H1 (cell line): ENCODE results near the gene LFNG. TPM values are rescaled to one million over a fixed set of nuclear protein-coding genes. Genes with fewer than 3 reads are reported as not detected.

ENCODE experiments used
- CTCF ChIA-PET: fragments of 300-600 bp; sonication (Branson Sonifier 250); formaldehyde crosslinking; loops from one replicate; lab custom pipeline; 2021; ENCODE audit not compliant: partially characterized antibody; lab: Charles Lee
- POLR2A ChIA-PET: fragments of 300-600 bp; sonication (Branson Sonifier 250); formaldehyde crosslinking; loops from one replicate; lab custom pipeline; 2021; ENCODE audit warnings: inconsistent platforms; ENCODE audit not compliant: partially characterized antibody; lab: Charles Lee
- DNase-seq, 2 experiments: peaks; one replicate each; pipeline versions ENCODE4 v3.0.0 to v3.0.0-alpha.2; 2010 to 2022; ENCODE audit warnings: low spot score in 2 of 2, low read depth in 1 of 2, mixed read lengths in 1 of 2
- FAIRE-seq: peaks from 2 replicates; lab custom pipeline; 2011; peaks lifted over from hg19 to GRCh38; lab: Jason Lieb, UNC
- H2AFZ ChIP-seq: 2 replicates; pipeline ENCODE4 v1.8.1; 2012; ENCODE audit warnings: low read length, inconsistent platforms
- H2AK5ac ChIP-seq: 2 replicates; pipeline ENCODE4 v1.6.1; 2013; ENCODE audit warnings: low read depth, low read length
- H2BK120ac ChIP-seq: replicated peaks from 2 replicates; pipeline ENCODE3; 2013; ENCODE audit warnings: low read depth, low read length, inconsistent platforms
- H2BK12ac ChIP-seq: 2 replicates; pipeline ENCODE4 v1.6.1; 2013; ENCODE audit warnings: low read depth, low read length
- H2BK15ac ChIP-seq: 2 replicates; pipeline ENCODE4 v1.6.1; 2013; ENCODE audit warnings: low read length
- H2BK20ac ChIP-seq: 2 replicates; pipeline ENCODE4 v1.6.1; 2013; ENCODE audit warnings: low read length
- H2BK5ac ChIP-seq: 2 replicates; pipeline ENCODE4 v1.6.1; 2013; ENCODE audit warnings: low read depth, low read length
- H3K14ac ChIP-seq: 2 replicates; pipeline ENCODE4 v1.6.1; 2013; ENCODE audit warnings: inconsistent platforms; ENCODE audit not compliant: insufficient read length
- H3K18ac ChIP-seq: 2 replicates; pipeline ENCODE4 v1.6.1; 2013; ENCODE audit warnings: low read length; ENCODE audit errors: extremely low read depth
- H3K23ac ChIP-seq: 2 replicates; pipeline ENCODE4 v1.6.1; 2013; ENCODE audit warnings: inconsistent platforms; ENCODE audit not compliant: insufficient read length
- H3K23me2 ChIP-seq: 2 replicates; pipeline ENCODE4 v1.6.1; 2013; ENCODE audit warnings: low read depth, low read length
- H3K27ac ChIP-seq: 2 replicates; pipeline ENCODE4 v1.6.1; 2011; ENCODE audit warnings: low read depth, low read length, inconsistent platforms
- H3K27me3 ChIP-seq, 4 experiments: replicated peaks in 1 of 4; 1 replicate in 1 of 4; 2 replicates in 3 of 4; pipeline versions ENCODE4 v1.6.1 to v1.8.1; 2011 to 2013; ENCODE audit warnings: low read length in 3 of 4, mild to moderate bottlenecking in 3 of 4, inconsistent platforms in 2 of 4, mixed read lengths in 2 of 4, moderate library complexity in 1 of 4; ENCODE audit not compliant: control insufficient read depth in 3 of 4, insufficient read depth in 3 of 4; ENCODE audit errors: extremely low read depth in 1 of 4
- H3K36me3 ChIP-seq, 4 experiments: 2 replicates each; pipeline versions ENCODE4 v1.6.1 to v1.8.1; 2011 to 2013; ENCODE audit warnings: mild to moderate bottlenecking in 4 of 4, low read length in 3 of 4, moderate library complexity in 2 of 4, control low read depth in 1 of 4, inconsistent platforms in 1 of 4; ENCODE audit not compliant: insufficient read depth in 4 of 4, control insufficient read depth in 2 of 4
- H3K4ac ChIP-seq: replicated peaks from 2 replicates; pipeline ENCODE3; 2013; ENCODE audit warnings: low read length, low read depth, mixed read lengths, inconsistent platforms; ENCODE audit not compliant: insufficient read length
- H3K4me1 ChIP-seq, 4 experiments: replicated peaks in 1 of 4; 1 replicate in 1 of 4; 2 replicates in 3 of 4; pipeline versions ENCODE4 v1.6.1 to v1.8.1; 2011 to 2013; ENCODE audit warnings: low read length in 3 of 4, inconsistent platforms in 2 of 4, mixed read lengths in 1 of 4; ENCODE audit not compliant: insufficient read depth in 4 of 4, control insufficient read depth in 3 of 4
- H3K4me2 ChIP-seq, 2 experiments: 2 replicates each; pipeline versions ENCODE4 v1.6.1 to v1.8.1; 2011 to 2013; ENCODE audit warnings: low read depth in 2 of 2, low read length in 2 of 2, control low read depth in 1 of 2, inconsistent platforms in 1 of 2, mild to moderate bottlenecking in 1 of 2; ENCODE audit not compliant: insufficient read depth in 1 of 2
- H3K4me3 ChIP-seq, 4 experiments: fragments of 200-600, 300-600 bp in 1 of 4; sonication (generic), shearing (Covaris generic), sonication (Bioruptor Twin) in 1 of 4; 2 replicates each; pipeline versions ENCODE4 v1.5.1 to v1.8.1; 2011 to 2016; ENCODE audit warnings: low read length in 4 of 4, low read depth in 3 of 4, control low read depth in 2 of 4, inconsistent platforms in 2 of 4, mild to moderate bottlenecking in 2 of 4, mixed read lengths in 1 of 4, moderate library complexity in 1 of 4; ENCODE audit not compliant: insufficient read depth in 2 of 4; ENCODE audit errors: extremely low read depth in 1 of 4
- H3K56ac ChIP-seq: replicated peaks from 2 replicates; pipeline ENCODE3; 2013; ENCODE audit warnings: low read depth, mild to moderate bottlenecking, mixed read lengths, low read length, inconsistent platforms; ENCODE audit not compliant: insufficient read length
- H3K79me1 ChIP-seq: 2 replicates; pipeline ENCODE4 v1.6.1; 2013; ENCODE audit warnings: low read depth, low read length, control low read depth
- H3K79me2 ChIP-seq, 2 experiments: 2 replicates each; pipeline versions ENCODE4 v1.6.1 to v1.8.1; 2012 to 2013; ENCODE audit warnings: low read length in 2 of 2, mild to moderate bottlenecking in 2 of 2, inconsistent platforms in 1 of 2; ENCODE audit not compliant: insufficient read depth in 2 of 2, control insufficient read depth in 1 of 2
- H3K9ac ChIP-seq, 4 experiments: replicated peaks in 1 of 4; 1 replicate in 1 of 4; 2 replicates in 3 of 4; pipeline versions ENCODE4 v1.6.1 to v1.8.1; 2011 to 2013; ENCODE audit warnings: low read depth in 3 of 4, low read length in 3 of 4, control low read depth in 2 of 4, mild to moderate bottlenecking in 2 of 4, moderate library complexity in 2 of 4, inconsistent platforms in 1 of 4; ENCODE audit errors: extremely low read depth in 1 of 4
- H3K9me3 ChIP-seq, 2 experiments: 2 replicates each; pipeline versions ENCODE4 v1.6.1 to v1.8.1; 2012 to 2013; ENCODE audit warnings: mild to moderate bottlenecking in 2 of 2, moderate library complexity in 2 of 2, control low read depth in 1 of 2, inconsistent platforms in 1 of 2, low read depth in 1 of 2, low read length in 1 of 2, mixed read lengths in 1 of 2; ENCODE audit not compliant: insufficient read depth in 2 of 2
- H4K20me1 ChIP-seq, 2 experiments: replicated peaks in 1 of 2; 2 replicates each; pipeline versions ENCODE3 to v1.8.1; 2011 to 2013; ENCODE audit warnings: inconsistent platforms in 2 of 2, low read length in 2 of 2, mild to moderate bottlenecking in 1 of 2; ENCODE audit not compliant: insufficient read depth in 2 of 2, control insufficient read depth in 1 of 2
- H4K5ac ChIP-seq: 2 replicates; pipeline ENCODE4 v1.6.1; 2013; ENCODE audit warnings: low read length, low read depth, mixed read lengths, inconsistent platforms; ENCODE audit not compliant: insufficient read length
- H4K8ac ChIP-seq: 2 replicates; pipeline ENCODE4 v1.8.0; 2013; ENCODE audit warnings: mild to moderate bottlenecking, moderate library complexity, low read length, inconsistent platforms; ENCODE audit not compliant: insufficient read depth; ENCODE audit errors: extremely low read depth
- H4K91ac ChIP-seq: replicated peaks from 2 replicates; pipeline ENCODE3; 2013; ENCODE audit warnings: low read length, mixed read lengths, inconsistent platforms; ENCODE audit not compliant: insufficient read length
- BCL11A ChIP-seq, 2 experiments: IDR thresholded peaks; one replicate each; pipeline ENCODE4 v1.6.1; 2011; ENCODE audit warnings: low read depth in 2 of 2, low read length in 2 of 2, mild to moderate bottlenecking in 2 of 2
- CHD1 ChIP-seq: IDR thresholded peaks from 2 replicates; pipeline ENCODE4 v1.6.1; 2012; ENCODE audit warnings: low read depth, low read length, improper control_type of control experiment
- CTCF ChIP-seq, 3 experiments: IDR thresholded peaks; 1 replicate in 2 of 3; 2 replicates in 1 of 3; pipeline versions ENCODE4 v1.5.1 to v1.6.1; 2011; ENCODE audit warnings: low read length in 3 of 3, mild to moderate bottlenecking in 3 of 3, inconsistent platforms in 2 of 3, low read depth in 1 of 3, moderate library complexity in 1 of 3; ENCODE audit not compliant: insufficient read depth in 1 of 3; ENCODE audit errors: control extremely low read depth in 1 of 3
- KDM5A ChIP-seq: fragments of 200-600 bp; IDR thresholded peaks from 2 replicates; pipeline ENCODE4 v1.7.1; 2012; ENCODE audit warnings: mild to moderate bottlenecking, low read length, inconsistent platforms, mixed read lengths
- SAP30 ChIP-seq: fragments of 300-600 bp; sonication (generic); IDR thresholded peaks from 2 replicates; pipeline ENCODE4 v1.7.1; 2012; ENCODE audit warnings: low read length, moderate library complexity, mild to moderate bottlenecking, inconsistent platforms; ENCODE audit not compliant: insufficient read depth, insufficient replicate concordance
- SRF ChIP-seq: IDR thresholded peaks from 2 replicates; pipeline ENCODE4 v1.6.1; 2011; ENCODE audit warnings: mild to moderate bottlenecking, low read depth, low read length, moderate library complexity
- SUZ12 ChIP-seq: fragments of 200-600 bp; sonication (generic); IDR thresholded peaks from 2 replicates; pipeline ENCODE4 v1.6.1; 2012; ENCODE audit warnings: mild to moderate bottlenecking, inconsistent platforms, low read length, moderate library complexity, mixed read lengths
- TEAD4 ChIP-seq: IDR thresholded peaks from 2 replicates; pipeline ENCODE4 v1.6.1; 2012; ENCODE audit warnings: low read depth, low read length, inconsistent platforms, mixed read lengths
- WGBS, 2 experiments: shearing (Covaris generic) in 1 of 2; methylation state at CpG; one replicate each; pipeline versions ENCODE4 v1.1.6 to v1.1.7; 2013 to 2015; ENCODE audit warnings: low lambda C conversion rate in 2 of 2, mixed read lengths in 2 of 2, inconsistent platforms in 1 of 2, low coverage in 1 of 2, missing lambda C conversion rate in 1 of 2; ENCODE audit not compliant: insufficient replicate concordance in 2 of 2, insufficient coverage in 1 of 2, insufficient read length in 1 of 2; ENCODE audit errors: extremely low coverage in 1 of 2, missing lambda C conversion rate in 1 of 2; 5-methylcytosine and 5-hydroxymethylcytosine counted together
- polyA plus RNA-seq, 7 experiments: library from polyadenylated mRNA; depleted of rRNA in 3 of 7; stranded (reverse) in 5 of 7; unstranded in 2 of 7; fragments of >200 nt in 5 of 7; fragments of 200-250 nt in 2 of 7; gene quantifications; 1 replicate in 5 of 7; 2 replicates in 1 of 7; 4 replicates in 1 of 7; pipeline versions ENCODE4 v1.2.1 to v1.2.3, GENCODE V29; 2011 to 2013; ENCODE audit warnings: missing spikeins in 2 of 7, mixed read lengths in 2 of 7
- total RNA-seq: library from RNA; stranded (reverse); fragmentation: NEBNext Ultra II Directional; extraction: Animal tissue kit (Norgen Biotek cat#: 25700); gene quantifications from 2 replicates; pipeline ENCODE4 v1.2.1, GENCODE V29; 2021

The LFNG gene
- total and polyA plus RNA-seq, 2 of the 8 experiments (the other 6 are each of a cell fraction or from before 2014, with no cell fraction given), result 31.6 to 35.6 TPM

- ChIA-PET CTCF (interaction anchor here (0.9 kb wide), 1 partner anchor 63 kb away, joined by 3 read pairs; no protein-coding TSS in a partner anchor), POLR2A (interaction anchor here (1.0 to 1.3 kb wide), 2 partner anchors 15 to 17 kb away, joined by 3 to 4 read pairs; no protein-coding TSS in a partner anchor)
- Histone ChIP-seq H3K23me2 (peaks cover 17% of the 10 kb centered on the region; the same call in 1 of the 2 replicates), H2AK5ac (peak overlapping the region; percentile 88), H3K4me2 (no peak overlapping the region), H2BK120ac (no peak overlapping the region), H4K5ac (no peak overlapping the region), H2BK12ac (0 out of 2 replicates have a peak overlapping the region, but pooled peaks have one; percentile 55), H3K4me1 (peaks cover 3 to 29% (median 19%) of the 10 kb centered on the region in 4 experiments), H4K8ac (no peak overlapping the region), H4K91ac (no peak overlapping the region), H3K4ac (no peak overlapping the region), H3K9ac (no peak overlapping the region), H4K20me1 (peaks cover 0 to 4% of the 10 kb centered on the region in 2 experiments), H3K36me3 (no peaks in the 10 kb centered on the region), H2BK15ac (peak overlapping the region; percentile 73; the same call in 1 of the 2 replicates), H3K56ac (no peak overlapping the region), H3K79me2 (no peaks in the 10 kb centered on the region), H2BK5ac (no peak overlapping the region; the same call in 1 of the 2 replicates), H2AFZ (no peak overlapping the region), H3K18ac (no peak overlapping the region), H3K79me1 (no peaks in the 10 kb centered on the region), H3K14ac (no peak overlapping the region), H2BK20ac (no peak overlapping the region), H3K4me3 (no peak overlapping the region), H3K23ac (no peak overlapping the region), H3K27ac (no peak overlapping the region), H3K9me3 (no peaks in the 10 kb centered on the region), H3K27me3 (peaks cover 0 to 10% (median 9%) of the 10 kb centered on the region in 4 experiments; a peak in 6 of 7 replicates)
- FAIRE-seq, result no peak
- DNase-seq, result no peak
- 94% methylated on average over 9 of the region's 9 CpGs; no CpG with 5 or more reads in 1 of the 2 experiments for WGBS, 2 experiments
- TF ChIP-seq CHD1 (no peak), CTCF (IDR thresholded peaks at IDR 0.05; ENCODE audit: control extremely low read depth in 1 of 3, insufficient read depth in 1 of 3, low read depth in 1 of 3, low read length in 3 of 3) (no peak), SUZ12 (no peak), TEAD4 (no peak), SRF (no peak), BCL11A (IDR thresholded peaks at IDR 0.05; ENCODE audit: low read depth in 2 of 2, low read length in 2 of 2) (no peak), SAP30 (no peak), KDM5A (no peak)
Observed at GRCh38 chr7:2514473-2515423, 4.8 kb upstream of the LFNG start.
